A549 (cell line): Measurements from ENCODE around the gene PBRM1. TPM values are rescaled to one million over a fixed set of nuclear protein-coding genes. Genes with fewer than 3 reads are reported as not detected.

ENCODE experiments used
- ATAC-seq, 2 experiments: fragments of 200-7000 bp in 1 of 2; fragments of >200 bp in 1 of 2; cut with Nextera tagmentation in 1 of 2; cut with Tn5 transposase in 1 of 2; 3 replicates each; pipeline versions ENCODE4 v1.8.0 to v1.9.1; 2018 to 2020; ENCODE audit warnings: mild to moderate bottlenecking in 1 of 2, moderate library complexity in 1 of 2
- CTCF ChIA-PET: fragments of 300-600 bp; sonication (Branson Sonifier 250); formaldehyde crosslinking; extraction: SDS; loops from one replicate; lab custom pipeline; 2021; ENCODE audit warnings: antibody characterized with exemption, inconsistent platforms; lab: Yijun Ruan, JAX
- POLR2A ChIA-PET: fragments of 350-600 bp; formaldehyde crosslinking; extraction: SDS; loops from one replicate; lab custom pipeline; 2021; ENCODE audit warnings: antibody characterized with exemption, inconsistent platforms; lab: Yijun Ruan, JAX
- DNase-seq, 2 experiments: peaks; one replicate each; pipeline versions ENCODE4 v3.0.0 to v3.0.0-alpha.2; 2011 to 2016; ENCODE audit warnings: low read depth in 1 of 2, low spot score in 1 of 2
- FAIRE-seq: peaks from 2 replicates; lab custom pipeline; 2011; peaks lifted over from hg19 to GRCh38; lab: Jason Lieb, UNC
- H3K27ac ChIP-seq, 2 experiments: fragments of >200 bp; sonication (Bioruptor Twin); formaldehyde crosslinking; 3 replicates each; pipeline ENCODE4 v1.5.1; 2016 to 2017
- H3K4me1 ChIP-seq: fragments of >200 bp; sonication (Bioruptor Twin); formaldehyde crosslinking; 3 replicates; pipeline ENCODE4 v1.6.1; 2016
- H3K4me2 ChIP-seq: fragments of >200 bp; sonication (Bioruptor Twin); formaldehyde crosslinking; 3 replicates; pipeline ENCODE4 v1.6.1; 2016
- H3K4me3 ChIP-seq: fragments of >200 bp; sonication (Bioruptor Twin); formaldehyde crosslinking; 3 replicates; pipeline ENCODE4 v1.5.1; 2016
- H3K9me3 ChIP-seq: fragments of >200 bp; sonication (Bioruptor Twin); formaldehyde crosslinking; 3 replicates; pipeline ENCODE4 v1.6.1; 2016
- ATOH8 ChIP-seq: fragments of 250-450 bp; sonication (Bioruptor Pico); IDR thresholded peaks from 2 replicates; pipeline ENCODE4 v1.5.0; 2020; ENCODE audit warnings: low read depth, mild to moderate bottlenecking, moderate library complexity
- BHLHE40 ChIP-seq: IDR thresholded peaks from 2 replicates; pipeline ENCODE4 v1.6.1; 2012; ENCODE audit warnings: low read depth, low read length, inconsistent platforms
- CBX2 ChIP-seq: fragments of 200-600 bp; sonication (generic); IDR thresholded peaks from 2 replicates; pipeline ENCODE4 v1.6.1; 2016; ENCODE audit warnings: low read depth, mild to moderate bottlenecking, borderline replicate concordance
- EHMT2 ChIP-seq: fragments of 200-600 bp; sonication (generic); IDR thresholded peaks from 2 replicates; pipeline ENCODE4 v1.6.1; 2016; ENCODE audit warnings: antibody characterized with exemption, low read depth, mild to moderate bottlenecking, moderate library complexity
- FOSB ChIP-seq: fragments of 250-450 bp; sonication (Bioruptor Pico); IDR thresholded peaks from 2 replicates; pipeline ENCODE4 v1.5.0; 2020; ENCODE audit warnings: mild to moderate bottlenecking, moderate library complexity
- GATA3 ChIP-seq: IDR thresholded peaks from 2 replicates; pipeline ENCODE4 v1.6.1; 2012; ENCODE audit warnings: borderline replicate concordance
- HDAC2 ChIP-seq: fragments of 200-600 bp; sonication (generic); IDR thresholded peaks from 2 replicates; pipeline ENCODE4 v1.6.1; 2016
- HEYL ChIP-seq: fragments of 250-450 bp; sonication (Bioruptor Pico); IDR thresholded peaks from 2 replicates; pipeline ENCODE4 v1.8.0; 2021; ENCODE audit warnings: mild to moderate bottlenecking, moderate library complexity
- HMGXB4 ChIP-seq: fragments of 250-450 bp; sonication (Bioruptor Pico); IDR thresholded peaks from 2 replicates; pipeline ENCODE4 v1.5.0; 2021; ENCODE audit warnings: mild to moderate bottlenecking, moderate library complexity, borderline replicate concordance
- HOXA7 ChIP-seq: fragments of 250-450 bp; sonication (Bioruptor Pico); IDR thresholded peaks from 2 replicates; pipeline ENCODE4 v1.5.0; 2020; ENCODE audit warnings: mild to moderate bottlenecking, moderate library complexity
- JUN ChIP-seq, 2 experiments: fragments of >200 bp; sonication (Bioruptor Twin); formaldehyde crosslinking; IDR thresholded peaks; 2 replicates in 1 of 2; 3 replicates in 1 of 2; pipeline ENCODE4 v1.6.1; 2016 to 2017
- JUNB ChIP-seq: fragments of >200 bp; sonication (Bioruptor Twin); formaldehyde crosslinking; IDR thresholded peaks from 2 replicates; pipeline ENCODE4 v1.6.1; 2016
- KDM1A ChIP-seq: fragments of 200-600 bp; sonication (generic); IDR thresholded peaks from 2 replicates; pipeline ENCODE4 v1.6.1; 2016; ENCODE audit warnings: low read depth, mild to moderate bottlenecking
- KDM5A ChIP-seq: fragments of 200-600 bp; sonication (generic); IDR thresholded peaks from 2 replicates; pipeline ENCODE4 v1.6.1; 2016; ENCODE audit warnings: antibody characterized with exemption, mild to moderate bottlenecking
- MAFK ChIP-seq: fragments of 450-650 bp; IDR thresholded peaks from 2 replicates; pipeline ENCODE4 v1.6.1; 2014; ENCODE audit not compliant: partially characterized antibody
- NPAS2 ChIP-seq: fragments of 250-450 bp; sonication (Bioruptor Pico); IDR thresholded peaks from 2 replicates; pipeline ENCODE4 v1.8.0; 2022; ENCODE audit warnings: mild to moderate bottlenecking, moderate library complexity, borderline replicate concordance
- POLR2A ChIP-seq: IDR thresholded peaks from 2 replicates; pipeline ENCODE4 v1.6.1; 2012; ENCODE audit warnings: mild to moderate bottlenecking, low read length
- RARB ChIP-seq: fragments of 250-450 bp; sonication (Bioruptor Pico); IDR thresholded peaks from 2 replicates; pipeline ENCODE4 v1.8.0; 2021; ENCODE audit warnings: mild to moderate bottlenecking, moderate library complexity
- SREBF2 ChIP-seq: fragments of 450-650 bp; IDR thresholded peaks from 2 replicates; pipeline ENCODE4 v1.6.1; 2014; ENCODE audit warnings: mild to moderate bottlenecking, moderate library complexity
- ZC3H11A ChIP-seq: fragments of 450-650 bp; IDR thresholded peaks from 2 replicates; pipeline ENCODE4 v1.6.1; 2014; ENCODE audit warnings: antibody characterized with exemption, mild to moderate bottlenecking
- ZFP36 ChIP-seq: fragments of 450-650 bp; IDR thresholded peaks from 2 replicates; pipeline ENCODE4 v1.6.1; 2014; ENCODE audit warnings: borderline replicate concordance; ENCODE audit not compliant: partially characterized antibody
- WGBS: methylation state at CpG from one replicate; pipeline ENCODE4 v1.1.6; 2017; ENCODE audit errors: missing lambda C conversion rate; 5-methylcytosine and 5-hydroxymethylcytosine counted together
- polyA plus RNA-seq, 4 experiments: library from polyadenylated mRNA; depleted of rRNA in 3 of 4; stranded (reverse); fragments of >200 nt; fragmentation: RNase III in 1 of 4; extraction: RNeasy Plus Mini Kit Qiagen cat#74134 plus additional on column Dnase treatment in 1 of 4; gene quantifications; 2 replicates in 3 of 4; 3 replicates in 1 of 4; pipeline ENCODE4 v1.2.3, GENCODE V29; 2011 to 2017
- TF ChIP-seq, protein P1 (sequence below): fragments of 450-650 bp; IDR thresholded peaks from 2 replicates; pipeline ENCODE4 v1.6.1; 2014; ENCODE audit warnings: antibody characterized with exemption
- TF ChIP-seq, protein P2 (sequence below): IDR thresholded peaks from 2 replicates; pipeline ENCODE4 v1.6.1; 2012; ENCODE audit warnings: low read depth, borderline replicate concordance
- TF ChIP-seq, protein P3 (sequence below): fragments of 150-350 bp; IDR thresholded peaks from 2 replicates; pipeline ENCODE4 v1.6.1; 2014; ENCODE audit warnings: low read depth, mild to moderate bottlenecking, low read length
- TF ChIP-seq, protein P4 (sequence below): fragments of >200 bp; sonication (Bioruptor Twin); formaldehyde crosslinking; IDR thresholded peaks from 3 replicates; pipeline ENCODE4 v1.5.1; 2016

PBRM1 gene
- polyA plus RNA-seq, 2 of the 4 experiments (the other 2 are of a cell fraction) = 15.0 to 21.6 TPM

GRCh38 chr3:52733256-52733891 is 47.7 kb upstream of the PBRM1 start:
- no peak overlapping the region for H3K27ac ChIP-seq
- POLR2A ChIA-PET = no interaction called here
- no peak overlapping the region for H3K4me3 ChIP-seq
- H3K9me3 ChIP-seq = peaks cover 6% of the 10 kb centered on the region; the same call in 2 of the 3 replicates
- ATAC-seq (no peak), DNase-seq (no peak), FAIRE-seq (no peak)
- TF ChIP-seq BHLHE40 (no peak), CBX2 (no peak), JUNB (no peak), ZFP36 (no peak), POLR2A (no peak), JUN (IDR thresholded peaks at IDR 0.05) (no peak), ZC3H11A (no peak), KDM5A (no peak), HEYL (no peak)
- TF ChIP-seq, protein P1, sequence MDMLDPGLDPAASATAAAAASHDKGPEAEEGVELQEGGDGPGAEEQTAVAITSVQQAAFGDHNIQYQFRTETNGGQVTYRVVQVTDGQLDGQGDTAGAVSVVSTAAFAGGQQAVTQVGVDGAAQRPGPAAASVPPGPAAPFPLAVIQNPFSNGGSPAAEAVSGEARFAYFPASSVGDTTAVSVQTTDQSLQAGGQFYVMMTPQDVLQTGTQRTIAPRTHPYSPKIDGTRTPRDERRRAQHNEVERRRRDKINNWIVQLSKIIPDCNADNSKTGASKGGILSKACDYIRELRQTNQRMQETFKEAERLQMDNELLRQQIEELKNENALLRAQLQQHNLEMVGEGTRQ = no peak
- TF ChIP-seq, protein P2, sequence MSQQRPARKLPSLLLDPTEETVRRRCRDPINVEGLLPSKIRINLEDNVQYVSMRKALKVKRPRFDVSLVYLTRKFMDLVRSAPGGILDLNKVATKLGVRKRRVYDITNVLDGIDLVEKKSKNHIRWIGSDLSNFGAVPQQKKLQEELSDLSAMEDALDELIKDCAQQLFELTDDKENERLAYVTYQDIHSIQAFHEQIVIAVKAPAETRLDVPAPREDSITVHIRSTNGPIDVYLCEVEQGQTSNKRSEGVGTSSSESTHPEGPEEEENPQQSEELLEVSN = no peak
- TF ChIP-seq, protein P3, sequence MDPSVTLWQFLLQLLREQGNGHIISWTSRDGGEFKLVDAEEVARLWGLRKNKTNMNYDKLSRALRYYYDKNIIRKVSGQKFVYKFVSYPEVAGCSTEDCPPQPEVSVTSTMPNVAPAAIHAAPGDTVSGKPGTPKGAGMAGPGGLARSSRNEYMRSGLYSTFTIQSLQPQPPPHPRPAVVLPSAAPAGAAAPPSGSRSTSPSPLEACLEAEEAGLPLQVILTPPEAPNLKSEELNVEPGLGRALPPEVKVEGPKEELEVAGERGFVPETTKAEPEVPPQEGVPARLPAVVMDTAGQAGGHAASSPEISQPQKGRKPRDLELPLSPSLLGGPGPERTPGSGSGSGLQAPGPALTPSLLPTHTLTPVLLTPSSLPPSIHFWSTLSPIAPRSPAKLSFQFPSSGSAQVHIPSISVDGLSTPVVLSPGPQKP = no peak
- CTCF ChIA-PET = no interaction called here
- H3K4me2 ChIP-seq = no peak overlapping the region
- 82% methylated on average over 10 of the region's 10 CpGs for WGBS
- H3K4me1 ChIP-seq = no peaks in the 10 kb centered on the region

- 76% methylated on average over 14 of the region's 14 CpGs for WGBS
- CTCF ChIA-PET = interaction anchor here (1.4 kb wide), 1 partner anchor 11 kb away, joined by 3 read pairs; no protein-coding TSS in a partner anchor
Observed at GRCh38 chr3:52731590-52731989, 45.9 kb upstream of the PBRM1 start.

DNA sequence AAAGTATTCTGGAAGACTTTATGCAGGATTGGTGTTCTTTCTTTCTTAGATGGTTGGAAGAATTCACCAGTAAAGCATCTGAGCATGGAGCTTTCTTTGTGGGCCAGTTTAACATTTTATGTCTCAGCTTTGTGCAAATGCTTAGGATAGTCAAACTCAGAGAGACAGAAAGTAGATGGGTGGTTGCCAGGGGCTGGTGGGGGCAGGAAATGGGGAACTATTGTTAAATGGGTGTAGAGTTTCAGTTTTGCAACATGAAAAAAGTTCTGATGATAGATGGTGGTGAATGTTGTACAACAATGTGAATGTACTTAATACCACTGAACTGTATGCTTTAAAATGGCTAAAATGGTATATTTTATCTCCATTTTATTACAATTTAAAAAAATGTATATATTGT is 45.0 kb upstream of the PBRM1 start:
- Histone ChIP-seq H3K4me2 (no peak overlapping the region), H3K27ac (no peak overlapping the region), H3K4me1 (no peaks in the 10 kb centered on the region), H3K4me3 (no peak overlapping the region), H3K9me3 (peaks cover 6% of the 10 kb centered on the region; the same call in 2 of the 3 replicates)
- DNase-seq = no peak
- CTCF ChIA-PET = interaction anchor here (1.0 to 1.4 kb wide), 2 partner anchors 11 to 13 kb away, joined by 3 to 4 read pairs; no protein-coding TSS in a partner anchor
- POLR2A ChIA-PET = no interaction called here
- FAIRE-seq = no peak
- no peak for ATAC-seq
- no peak for TF ChIP-seq RARB (CRISPR knock-in tag)
- no peak for TF ChIP-seq HEYL
- no peak for TF ChIP-seq HOXA7 (CRISPR knock-in tag)
- no peak for TF ChIP-seq HMGXB4 (CRISPR knock-in tag)
- TF ChIP-seq, protein P1 = no peak
- TF ChIP-seq HDAC2 = no peak
- TF ChIP-seq, protein P4, sequence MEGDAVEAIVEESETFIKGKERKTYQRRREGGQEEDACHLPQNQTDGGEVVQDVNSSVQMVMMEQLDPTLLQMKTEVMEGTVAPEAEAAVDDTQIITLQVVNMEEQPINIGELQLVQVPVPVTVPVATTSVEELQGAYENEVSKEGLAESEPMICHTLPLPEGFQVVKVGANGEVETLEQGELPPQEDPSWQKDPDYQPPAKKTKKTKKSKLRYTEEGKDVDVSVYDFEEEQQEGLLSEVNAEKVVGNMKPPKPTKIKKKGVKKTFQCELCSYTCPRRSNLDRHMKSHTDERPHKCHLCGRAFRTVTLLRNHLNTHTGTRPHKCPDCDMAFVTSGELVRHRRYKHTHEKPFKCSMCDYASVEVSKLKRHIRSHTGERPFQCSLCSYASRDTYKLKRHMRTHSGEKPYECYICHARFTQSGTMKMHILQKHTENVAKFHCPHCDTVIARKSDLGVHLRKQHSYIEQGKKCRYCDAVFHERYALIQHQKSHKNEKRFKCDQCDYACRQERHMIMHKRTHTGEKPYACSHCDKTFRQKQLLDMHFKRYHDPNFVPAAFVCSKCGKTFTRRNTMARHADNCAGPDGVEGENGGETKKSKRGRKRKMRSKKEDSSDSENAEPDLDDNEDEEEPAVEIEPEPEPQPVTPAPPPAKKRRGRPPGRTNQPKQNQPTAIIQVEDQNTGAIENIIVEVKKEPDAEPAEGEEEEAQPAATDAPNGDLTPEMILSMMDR = no peak
- TF ChIP-seq EHMT2 = no peak
- TF ChIP-seq NPAS2 (CRISPR knock-in tag) = no peak

More at GRCh38 chr3:52731590-52731989, 45.9 kb upstream of the PBRM1 start:
- POLR2A ChIA-PET = no interaction called here
- Histone ChIP-seq H3K4me2 (no peak overlapping the region), H3K4me1 (no peaks in the 10 kb centered on the region), H3K4me3 (no peak overlapping the region)
- DNase-seq (no peak), FAIRE-seq (no peak), ATAC-seq (no peak)
- TF ChIP-seq SREBF2 = no peak
- no peak for TF ChIP-seq CBX2
- no peak for TF ChIP-seq HDAC2
- TF ChIP-seq, protein P2 = no peak
- no peak for TF ChIP-seq FOSB (CRISPR knock-in tag)
- no peak for TF ChIP-seq EHMT2
- TF ChIP-seq ATOH8 (CRISPR knock-in tag) = no peak
- no peak for TF ChIP-seq KDM1A
- no peak for TF ChIP-seq JUN (IDR thresholded peaks at IDR 0.05)
- TF ChIP-seq MAFK = no peak
- TF ChIP-seq GATA3 = no peak
- TF ChIP-seq, all 56 proteins: peak for 0
- Histone ChIP-seq H3K27ac (no peak overlapping the region), H3K9me3 (peaks cover 6% of the 10 kb centered on the region; the same call in 2 of the 3 replicates)
